ENCODE results near the gene PPP2R5D. TPM values are rescaled to one million over a fixed set of nuclear protein-coding genes. Genes with fewer than 3 reads are reported as not detected.

PPP2R5D gene
- total RNA-seq, 1 experiment from 2014 or later = 53.5 TPM

GRCh38 chr6:42962502-42963178 lies 21.7 kb upstream of the PPP2R5D start:
- peaks cover 36% of the 10 kb centered on the region for H3K27me3 Mint-ChIP-seq (ENCODE audit: low read depth)
- peaks cover 0 to 33% (median 13%) of the 10 kb centered on the region in 3 experiments; a peak in 5 of 7 replicates for H3K36me3 Mint-ChIP-seq (ENCODE audit: insufficient read depth in 1 of 3, low read depth in 3 of 3)
- no peak overlapping the region for H2BK20ac ChIP-seq (ENCODE audit: low read depth, low read length, poor library complexity, severe bottlenecking)
- H3K9me3 Mint-ChIP-seq = 0 out of 5 replicates have a peak, but pooled peaks cover 0 to 2% of the 10 kb centered on the region in 2 experiments
- H4K8ac ChIP-seq (replicated peaks; ENCODE audit: insufficient read length, low read depth, low read length) = no peak overlapping the region
- H3K4me1 Mint-ChIP-seq = peaks cover 12% of the 10 kb centered on the region in 2 experiments
- peaks cover 6% of the 10 kb centered on the region; the same call in 1 of the 2 replicates for H3K27me3 ChIP-seq (ENCODE audit: insufficient read depth, low read length)
- no peaks in the 10 kb centered on the region for H3K4me1 ChIP-seq (ENCODE audit: insufficient read depth, low read length)
- no peaks in the 10 kb centered on the region for H3K9me3 ChIP-seq (ENCODE audit: control insufficient read depth, low read depth, low read length)
- no peak overlapping the region for H2BK120ac ChIP-seq (ENCODE audit: low read depth, low read length, poor library complexity, severe bottlenecking)
- H3T11ph ChIP-seq (ENCODE audit: low read length) = no peak overlapping the region
- H3K18ac ChIP-seq (ENCODE audit: insufficient read length, low read depth, low read length) = no peak overlapping the region
- H3K23me2 ChIP-seq (ENCODE audit: insufficient read length, low read depth, low read length, poor library complexity, severe bottlenecking) = peaks cover 10% of the 10 kb centered on the region
- H3K56ac ChIP-seq (ENCODE audit: insufficient read length, low read depth, low read length) = no peak overlapping the region
- H3K27ac Mint-ChIP-seq = no peak overlapping the region
- no peak overlapping the region for H3K9ac ChIP-seq (ENCODE audit: extremely low read depth, insufficient read length, low read length)
- no peak overlapping the region for H2BK12ac ChIP-seq (ENCODE audit: insufficient read length, low read depth, low read length)
- H2AFZ ChIP-seq (ENCODE audit: low read length) = no peak overlapping the region
- H4K5ac ChIP-seq (ENCODE audit: insufficient read length, low read depth, low read length) = no peak overlapping the region
- no CpG with 5 or more reads among the region's 13 CpGs for WGBS (ENCODE audit: extremely low coverage, insufficient read length, low lambda C conversion rate)
- no peak for TF ChIP-seq CTCF (conservative IDR thresholded peaks at IDR 0.05)
- H3K23ac ChIP-seq (ENCODE audit: insufficient read length, low read depth, low read length) = no peak overlapping the region
- no peak overlapping the region for H3K4me2 ChIP-seq (ENCODE audit: insufficient read depth, insufficient read length, low read length)
- no peaks in the 10 kb centered on the region for H3K79me1 ChIP-seq (ENCODE audit: insufficient read depth, low read depth, low read length, poor library complexity, severe bottlenecking)
- no peak overlapping the region for H2AK5ac ChIP-seq (ENCODE audit: insufficient read length, low read length)
- no peak overlapping the region for H2BK5ac ChIP-seq (ENCODE audit: insufficient read length, low read length)
- no peaks in the 10 kb centered on the region for H4K20me1 ChIP-seq (ENCODE audit: control insufficient read depth, insufficient read depth, insufficient read length)
- H2BK15ac ChIP-seq (ENCODE audit: low read depth, low read length) = no peak overlapping the region
- no peaks in the 10 kb centered on the region for H3K79me2 ChIP-seq (ENCODE audit: insufficient read depth, low read length)
- H4K91ac ChIP-seq (ENCODE audit: insufficient read length, low read depth, low read length) = no peak overlapping the region
- no peak overlapping the region for H3K4ac ChIP-seq (ENCODE audit: low read depth, low read length)
- no peak for DNase-seq
- no peak overlapping the region for H3K27ac ChIP-seq (ENCODE audit: insufficient read length, low read depth, low read length)
- H3K14ac ChIP-seq (ENCODE audit: insufficient read depth, low read length) = no peak overlapping the region
- H3K4me3 Mint-ChIP-seq = 0 out of 5 replicates have a peak overlapping the region, but pooled peaks of 1 of the 2 experiments have one; percentile 62

Data from H9 (cell line).